ELF-1 (cell line): ENCODE data around the gene IGSF21.

Experiments used
- DNase-seq: peaks from one replicate; pipeline ENCODE4 v3.0.0-alpha.2; 2016; ENCODE audit warnings: low read depth, low spot score

The IGSF21 gene

GRCh38 chr1:18094096-18094495, 13.5 kb upstream of the IGSF21 start:
- no peak for DNase-seq

GRCh38 chr1:18097206-18097605, 10.4 kb upstream of the IGSF21 start:
- no peak for DNase-seq

- DNase-seq, result no peak
Measured at GRCh38 chr1:18099026-18099425, 8.6 kb upstream of the IGSF21 start.

- DNase-seq, result no peak
Measured at GRCh38 chr1:18100060-18100459, 7.5 kb upstream of the IGSF21 start.

GRCh38 chr1:18100491-18101063, 7.0 kb upstream of the IGSF21 start:
- peak; percentile 69 for DNase-seq

- no peak for DNase-seq
Measured at GRCh38 chr1:18101508-18101907, 6.1 kb upstream of the IGSF21 start.

- no peak for DNase-seq
Measured at GRCh38 chr1:18103788-18104421, 3.7 kb upstream of the IGSF21 start.

GRCh38 chr1:18104546-18105100, 3.0 kb upstream of the IGSF21 start:
- DNase-seq, result peak; percentile 31

GRCh38 chr1:18105196-18105595, 2.4 kb upstream of the IGSF21 start:
- DNase-seq, result no peak

GRCh38 chr1:18108299-18109057, 880 bp downstream of the IGSF21 start:
- DNase-seq, result no peak

- peak; percentile 32 for DNase-seq
Measured at GRCh38 chr1:18109058-18109755, 1.6 kb downstream of the IGSF21 start.

- DNase-seq, result peak; percentile 60
Measured at GRCh38 chr1:18109756-18110597, 2.4 kb downstream of the IGSF21 start.

GRCh38 chr1:18110598-18110939, 3.0 kb downstream of the IGSF21 start:
- no peak for DNase-seq

- DNase-seq, result no peak
Measured at GRCh38 chr1:18110968-18111367, 3.4 kb downstream of the IGSF21 start.

- DNase-seq, result peak; percentile 51
Measured at GRCh38 chr1:18111605-18112297, 4.2 kb downstream of the IGSF21 start.

GRCh38 chr1:18112611-18113010, 5.0 kb downstream of the IGSF21 start:
- no peak for DNase-seq

- no peak for DNase-seq
Measured at GRCh38 chr1:18114726-18115410, 7.3 kb downstream of the IGSF21 start.

- no peak for DNase-seq
Measured at GRCh38 chr1:18116777-18117176, 9.2 kb downstream of the IGSF21 start.

GRCh38 chr1:18118078-18118477, 10.5 kb downstream of the IGSF21 start:
- no peak for DNase-seq

GRCh38 chr1:18118491-18118890, 10.9 kb downstream of the IGSF21 start:
- no peak for DNase-seq
